Renal cortex interstitium (tissue), 15 donors: ENCODE data around the gene LMNTD1. TPM values are rescaled to one million over a fixed set of nuclear protein-coding genes. Genes with fewer than 3 reads are reported as not detected.
"Not testable (repeated sequence)": the region's sequence is repeated elsewhere in the genome, so short reads cannot be mapped to it uniquely, and the experiment has no call there.

Experiments
- DNase-seq, 11 donors: peaks; one replicate each; pipeline ENCODE4 v3.0.0-alpha.2; 2013; ENCODE audit warnings: low read depth in 9 of 11, low spot score in 4 of 11; ENCODE audit errors: extremely low read depth in 1 of 11
- long read RNA-seq, 16 experiments: transcript quantifications; one replicate each; lab custom pipeline, GENCODE V29; 2026
- polyA plus RNA-seq, 3 donors: library from polyadenylated mRNA; unstranded; fragments of 120-200 nt; gene quantifications; one replicate each; pipeline ENCODE4 v1.2.1, GENCODE V29; 2013; ENCODE audit not compliant: insufficient read length in 3 of 3

The LMNTD1 gene
- under 1 TPM in 1 of 3 donors, not detected in 2; 0.29 TPM for polyA plus RNA-seq
- long read RNA-seq, donor 1: 0 reads
- long read RNA-seq, donor 2: 0 reads
- long read RNA-seq, donor 3: 0 reads
- long read RNA-seq, donor 4: 0 reads
- long read RNA-seq, donor 5: 0 reads
- long read RNA-seq, donor 6: 0 reads
- long read RNA-seq, donor 7: 0 reads
- long read RNA-seq, donor 8: 0 reads
- long read RNA-seq, donor 9: 0 reads
- long read RNA-seq, donor 10: 0 reads
- long read RNA-seq, donor 11: 0 reads
- long read RNA-seq, donor 12: 0 reads
- long read RNA-seq, donor 13: 0 reads
- long read RNA-seq, donor 14: 0 reads
- long read RNA-seq, donor 15: 0 reads
- long read RNA-seq, donor 16: 0 reads

- peak in 1 of 11 donors; percentile 8 for DNase-seq
Measured at GRCh38 chr12:25553098-25553497, at the start of gene LMNTD1. LMNTD1 (minus strand) TSS chr12:25553283; CDS start chr12:25552959, 324 bp downstream.

GRCh38 chr12:25598956-25599355 is 45.9 kb upstream of the LMNTD1 start:
- no peak for DNase-seq

- DNase-seq: not testable (repeated sequence)
Measured at GRCh38 chr12:25595496-25595895, 42.4 kb upstream of the LMNTD1 start.

GRCh38 chr12:25594376-25594775 is 41.3 kb upstream of the LMNTD1 start:
- DNase-seq: no peak

GRCh38 chr12:25592725-25593495 is 39.8 kb upstream of the LMNTD1 start:
- DNase-seq: no peak

GRCh38 chr12:25591144-25591543 is 38.1 kb upstream of the LMNTD1 start:
- no peak for DNase-seq

- no peak for DNase-seq
Measured at GRCh38 chr12:25590011-25590721, 37.1 kb upstream of the LMNTD1 start.

- no peak for DNase-seq
Measured at GRCh38 chr12:25587346-25587745, 34.3 kb upstream of the LMNTD1 start.

GRCh38 chr12:25585662-25586061 is 32.6 kb upstream of the LMNTD1 start:
- DNase-seq: no peak

- DNase-seq: no peak
Measured at GRCh38 chr12:25585021-25585523, 32.0 kb upstream of the LMNTD1 start.

- DNase-seq: no peak
Measured at GRCh38 chr12:25584596-25584995, 31.5 kb upstream of the LMNTD1 start.

GRCh38 chr12:25583545-25583944 is 30.5 kb upstream of the LMNTD1 start:
- DNase-seq: no peak

GRCh38 chr12:25581067-25581466 is 28.0 kb upstream of the LMNTD1 start:
- no peak for DNase-seq

GRCh38 chr12:25578411-25579143 is 25.5 kb upstream of the LMNTD1 start:
- no peak for DNase-seq

- no peak for DNase-seq
Measured at GRCh38 chr12:25574761-25575160, 21.7 kb upstream of the LMNTD1 start.

- DNase-seq: no peak
Measured at GRCh38 chr12:25573346-25573745, 20.3 kb upstream of the LMNTD1 start.

- DNase-seq: no peak
Measured at GRCh38 chr12:25570418-25570817, 17.3 kb upstream of the LMNTD1 start.

GRCh38 chr12:25566202-25566949 is 13.3 kb upstream of the LMNTD1 start:
- DNase-seq: no peak
